ENCODE data around the gene LSG1. TPM values are rescaled to one million over a fixed set of nuclear protein-coding genes. Genes with fewer than 3 reads are reported as not detected.

LSG1 gene
- total RNA-seq, 6 donors from 2014 or later: 21.6 to 42.6 (median 34.7) TPM

GRCh38 chr3:194687638-194688199 lies 15.7 kb upstream of the LSG1 start:
- 2% methylated on average over 13 to 37 of the region's 57 CpGs for WGBS, 2 donors

GRCh38 chr3:194686816-194687637 lies 15.0 kb upstream of the LSG1 start:
- H3K4me3 ChIP-seq: peak overlapping the region; percentile 68 to 75 (median 70)
- no peaks in the 10 kb centered on the region for H3K27me3 ChIP-seq
- TF ChIP-seq POLR2A (IDR thresholded peaks at IDR 0.05) (no peak), CTCF (IDR thresholded peaks at IDR 0.05) (no peak), POLR2AphosphoS5 (IDR thresholded peaks at IDR 0.05) (no peak), EP300 (IDR thresholded peaks at IDR 0.05) (no peak)
- WGBS, 2 donors: 3% methylated on average over 42 of the region's 86 CpGs; no CpG with 5 or more reads in 1 of the 2 donors
- ATAC-seq (ENCODE audit: low FRiP score in 2 of 2) (peak in 1 of 2 donors; percentile 54), DNase-seq (peak; percentile 22 to 92)
- no peaks in the 10 kb centered on the region for H3K36me3 ChIP-seq
- peaks cover 44 to 67% (median 62%) of the 10 kb centered on the region in 4 donors for H3K4me1 ChIP-seq
- H3K9me3 ChIP-seq: no peaks in the 10 kb centered on the region
- H3K27ac ChIP-seq: peak overlapping the region; percentile 83 to 89 (median 86)

More at GRCh38 chr3:194687638-194688199, 15.7 kb upstream of the LSG1 start:
- Histone ChIP-seq H3K36me3 (no peaks in the 10 kb centered on the region), H3K9me3 (no peaks in the 10 kb centered on the region), H3K27me3 (no peaks in the 10 kb centered on the region), H3K4me3 (peak overlapping the region; percentile 68 to 75 (median 70)), H3K4me1 (peaks cover 44 to 61% (median 58%) of the 10 kb centered on the region in 4 donors), H3K27ac (peak overlapping the region; percentile 83 to 89 (median 86))
- ATAC-seq (ENCODE audit: low FRiP score in 2 of 2) (peak in 1 of 2 donors; percentile 56), DNase-seq (peak; percentile 88 to 94)
- peak in 5 of 6 experiments; percentile 52 to 77 (median 63) for TF ChIP-seq CTCF (IDR thresholded peaks at IDR 0.05)
- no peak for TF ChIP-seq EP300 (IDR thresholded peaks at IDR 0.05)
- peak in 1 of 2 donors; percentile 59 for TF ChIP-seq POLR2AphosphoS5 (IDR thresholded peaks at IDR 0.05)
- peak in 1 of 4 donors; percentile 55 for TF ChIP-seq POLR2A (IDR thresholded peaks at IDR 0.05)

- TF ChIP-seq EP300 (IDR thresholded peaks at IDR 0.05): no peak
- no peak for TF ChIP-seq POLR2AphosphoS5 (IDR thresholded peaks at IDR 0.05)
- TF ChIP-seq CTCF (IDR thresholded peaks at IDR 0.05): no peak
- no peak for TF ChIP-seq POLR2A (IDR thresholded peaks at IDR 0.05)
- ATAC-seq (ENCODE audit: low FRiP score in 2 of 2) (no peak), DNase-seq (no peak)
- Histone ChIP-seq H3K4me1 (peaks cover 43 to 66% (median 62%) of the 10 kb centered on the region in 4 donors), H3K27ac (peak overlapping the region in 3 of 4 donors; percentile 85 to 86 (median 85)), H3K9me3 (no peaks in the 10 kb centered on the region), H3K4me3 (peak overlapping the region; percentile 68 to 75 (median 70)), H3K27me3 (no peaks in the 10 kb centered on the region), H3K36me3 (no peaks in the 10 kb centered on the region)
- 1 to 3% methylated on average over 18 to 19 of the region's 29 CpGs for WGBS, 2 donors
These were observed 14.4 kb upstream of the LSG1 start for GRCh38 chr3:194686414-194686815.

- H3K27ac ChIP-seq: peak within 1 kb of the TSS; percentile 80 to 86 (median 85)
- 0 to 1% methylated on average over 5 to 48 of the region's 70 CpGs for WGBS, 2 donors
- H3K36me3 ChIP-seq: no peaks in the 10 kb centered on the region
- H3K4me1 ChIP-seq: peaks cover 37 to 62% (median 60%) of the 10 kb centered on the region in 4 donors
- H3K4me3 ChIP-seq: peak within 1 kb of the TSS; percentile 68 to 75 (median 70)
- DNase-seq (peak; percentile 89 to 96), ATAC-seq (ENCODE audit: low FRiP score in 2 of 2) (peak; percentile 81 to 92)
- no peaks in the 10 kb centered on the region for H3K27me3 ChIP-seq
- no peaks in the 10 kb centered on the region for H3K9me3 ChIP-seq
- TF ChIP-seq POLR2AphosphoS5 (IDR thresholded peaks at IDR 0.05) (peak; percentile 99 to 100), POLR2A (IDR thresholded peaks at IDR 0.05) (peak in 3 of 4 donors; percentile 94 to 98 (median 95)), EP300 (IDR thresholded peaks at IDR 0.05) (peak in 1 of 4 donors; percentile 62), CTCF (IDR thresholded peaks at IDR 0.05) (peak in 4 of 6 experiments; percentile 12 to 37 (median 28))
These were observed 13.9 kb upstream of the LSG1 start, which contains the start of gene FAM43A for GRCh38 chr3:194685718-194686413. Gene FAM43A (plus strand): TSS chr3:194685883. CDS start chr3:194686827, 944 bp downstream.

Data from upper lobe of left lung (tissue), 6 donors.